ENCODE measurements around the gene BCL11A. TPM values are rescaled to one million over a fixed set of nuclear protein-coding genes. Genes with fewer than 3 reads are reported as not detected.

The BCL11A gene
- total RNA-seq, 1 experiment from 2014 or later, result 1.3 TPM

- Histone ChIP-seq H3K9me3 (ENCODE audit: low read depth, low read length, poor library complexity, severe bottlenecking) (no peaks in the 10 kb centered on the region), H3K27me3 (replicated peaks; ENCODE audit: insufficient read depth, low read depth, low read length, poor library complexity) (peaks cover 51% of the 10 kb centered on the region), H3K4me1 (ENCODE audit: insufficient read depth, low read length, poor library complexity, severe bottlenecking) (no peaks in the 10 kb centered on the region), H3K36me3 (ENCODE audit: insufficient read depth, low read length, poor library complexity, severe bottlenecking) (no peaks in the 10 kb centered on the region), H3K4me3 (ENCODE audit: low read depth, low read length, poor library complexity, severe bottlenecking) (no peak overlapping the region), H3K27ac (ENCODE audit: low read depth, low read length, poor library complexity, severe bottlenecking) (no peak overlapping the region)
- ChIA-PET POLR2A (ENCODE audit: low non-redundant PET) (no interaction called here), CTCF (no interaction called here)
- BruUV-seq (replicated peaks), result no TSS peak
- no peak for DNase-seq (ENCODE audit: low spot score)
- no peak for TF ChIP-seq EZH2 (IDR thresholded peaks at IDR 0.05; ENCODE audit: borderline replicate concordance, low read depth, low read length, poor library complexity, severe bottlenecking)
- TF ChIP-seq CTCF (conservative IDR thresholded peaks at IDR 0.05; ENCODE audit: low read depth, low read length), result no peak
- intact Hi-C loops (cut with micrococcal nuclease; ENCODE audit: unreplicated experiment), result no loop called here
Observed at GRCh38 chr2:60496956-60497355, 56.5 kb downstream of the BCL11A start.

- Histone ChIP-seq H3K27ac (ENCODE audit: low read depth, low read length, poor library complexity, severe bottlenecking) (no peak overlapping the region), H3K36me3 (ENCODE audit: insufficient read depth, low read length, poor library complexity, severe bottlenecking) (no peaks in the 10 kb centered on the region), H3K4me1 (ENCODE audit: insufficient read depth, low read length, poor library complexity, severe bottlenecking) (no peaks in the 10 kb centered on the region), H3K9me3 (ENCODE audit: low read depth, low read length, poor library complexity, severe bottlenecking) (no peaks in the 10 kb centered on the region), H3K4me3 (ENCODE audit: low read depth, low read length, poor library complexity, severe bottlenecking) (no peak overlapping the region), H3K27me3 (replicated peaks; ENCODE audit: insufficient read depth, low read depth, low read length, poor library complexity) (peaks cover 54% of the 10 kb centered on the region)
- TF ChIP-seq EZH2 (IDR thresholded peaks at IDR 0.05; ENCODE audit: borderline replicate concordance, low read depth, low read length, poor library complexity, severe bottlenecking) (no peak), CTCF (conservative IDR thresholded peaks at IDR 0.05; ENCODE audit: low read depth, low read length) (no peak)
- ChIA-PET POLR2A (ENCODE audit: low non-redundant PET) (no interaction called here), CTCF (no interaction called here)
- intact Hi-C loops (cut with micrococcal nuclease; ENCODE audit: unreplicated experiment), result no loop called here
- no TSS peak for BruUV-seq (replicated peaks)
- no peak for DNase-seq (ENCODE audit: low spot score)
Observed at GRCh38 chr2:60496475-60496874, 57.0 kb downstream of the BCL11A start.

- Histone ChIP-seq H3K27me3 (replicated peaks; ENCODE audit: insufficient read depth, low read depth, low read length, poor library complexity) (peaks cover 60% of the 10 kb centered on the region), H3K9me3 (ENCODE audit: low read depth, low read length, poor library complexity, severe bottlenecking) (no peaks in the 10 kb centered on the region), H3K4me3 (ENCODE audit: low read depth, low read length, poor library complexity, severe bottlenecking) (no peak overlapping the region), H3K27ac (ENCODE audit: low read depth, low read length, poor library complexity, severe bottlenecking) (no peak overlapping the region), H3K4me1 (ENCODE audit: insufficient read depth, low read length, poor library complexity, severe bottlenecking) (no peaks in the 10 kb centered on the region), H3K36me3 (ENCODE audit: insufficient read depth, low read length, poor library complexity, severe bottlenecking) (no peaks in the 10 kb centered on the region)
- no TSS peak for BruUV-seq (replicated peaks)
- no peak for DNase-seq (ENCODE audit: low spot score)
- no peak for TF ChIP-seq EZH2 (IDR thresholded peaks at IDR 0.05; ENCODE audit: borderline replicate concordance, low read depth, low read length, poor library complexity, severe bottlenecking)
- no peak for TF ChIP-seq CTCF (conservative IDR thresholded peaks at IDR 0.05; ENCODE audit: low read depth, low read length)
- ChIA-PET POLR2A (ENCODE audit: low non-redundant PET) (no interaction called here), CTCF (no interaction called here)
- intact Hi-C loops (cut with micrococcal nuclease; ENCODE audit: unreplicated experiment), result no loop called here
Observed at GRCh38 chr2:60495041-60495625, 58.3 kb downstream of the BCL11A start.

Data from A673 (cell line).